Activated naive CD4-positive, alpha-beta T cell treated with anti-CD3 and anti-CD28 coated beads for 36 hours (primary cell): Measurements from ENCODE around the gene CFAP43. TPM values are rescaled to one million over a fixed set of nuclear protein-coding genes. Genes with fewer than 3 reads are reported as not detected.
A peak's percentile ranks its signal among the peaks of the same experiment; 100 is the strongest.
"Not testable (repeated sequence)": the region's sequence is repeated elsewhere in the genome, so short reads cannot be mapped to it uniquely, and the experiment has no call there.

Experiments
- CTCF ChIA-PET: fragments of 350-600 bp; sonication (Branson Sonifier 250); formaldehyde crosslinking; loops from one replicate; lab custom pipeline; 2021; ENCODE audit warnings: antibody characterized with exemption; lab: Charles Lee
- DNase-seq: peaks from one replicate; pipeline ENCODE4 v3.0.0-alpha.2; 2020
- H3K27ac Mint-ChIP-seq: one replicate; pipeline ENCODE4 v1.8.0; 2021; ENCODE audit warnings: mild to moderate bottlenecking, mixed read lengths
- H3K27me3 Mint-ChIP-seq: one replicate; pipeline ENCODE4 v1.8.0; 2021; ENCODE audit warnings: low read depth, mixed read lengths
- H3K36me3 Mint-ChIP-seq: one replicate; pipeline ENCODE4 v1.8.0; 2021; ENCODE audit warnings: low read depth, mixed read lengths
- H3K4me1 Mint-ChIP-seq: one replicate; pipeline ENCODE4 v1.8.0; 2021; ENCODE audit warnings: low read depth, mixed read lengths
- H3K4me3 Mint-ChIP-seq: one replicate; pipeline ENCODE4 v1.8.0; 2021; ENCODE audit warnings: mild to moderate bottlenecking, moderate library complexity, mixed read lengths
- H3K9me3 Mint-ChIP-seq: one replicate; pipeline ENCODE4 v1.8.0; 2021; ENCODE audit warnings: mixed read lengths
- intact Hi-C: fragments of 100-400 bp; cut with micrococcal nuclease; formaldehyde crosslinking; loops from one replicate; pipeline ENCODE4 v1.15.1; 2023
- total RNA-seq, 2 experiments: library from RNA; stranded (reverse); gene quantifications; one replicate each; pipeline ENCODE4 v1.2.3, GENCODE V29; 2021

CFAP43 gene
- total RNA-seq, 2 experiments from 2014 or later = not detected

- Mint-ChIP-seq H3K4me1 (peaks cover 52% of the 10 kb centered on the region), H3K36me3 (peaks cover 33% of the 10 kb centered on the region), H3K9me3 (no peaks in the 10 kb centered on the region)
Measured at GRCh38 chr10:104254493-104255310, 22.5 kb upstream of the CFAP43 start, which contains the start of gene GSTO1. GSTO1 (plus strand) TSS chr10:104254892; CDS start chr10:104254929, 37 bp downstream.

GRCh38 chr10:104253606-104254410, 21.6 kb upstream of the CFAP43 start:
- CTCF ChIA-PET = interaction anchor here (1.0 to 5.0 kb wide), 5 partner anchors 10 to 129 kb away, joined by 4 to 39 read pairs (median 6); no protein-coding TSS in a partner anchor
- Mint-ChIP-seq H3K36me3 (peaks cover 24% of the 10 kb centered on the region), H3K4me1 (peaks cover 43% of the 10 kb centered on the region), H3K27ac (peak overlapping the region; percentile 99), H3K27me3 (peaks cover 4% of the 10 kb centered on the region), H3K4me3 (peak overlapping the region; percentile 99), H3K9me3 (no peaks in the 10 kb centered on the region)
- intact Hi-C loops = loop anchor here (1.0 kb wide), 1 partner anchor 22 kb away; the partner anchor contains the start of gene CFAP43
- no peak for DNase-seq

More at GRCh38 chr10:104254493-104255310, 22.5 kb upstream of the CFAP43 start, which contains the start of gene GSTO1:
- intact Hi-C loops = loop anchor here (1.0 kb wide), 3 partner anchors 9 to 22 kb away; partner anchors contain the start of gene CFAP43
- Mint-ChIP-seq H3K27me3 (peaks cover 4% of the 10 kb centered on the region), H3K27ac (peak within 1 kb of the TSS; percentile 99), H3K4me3 (peak within 1 kb of the TSS; percentile 99)
- CTCF ChIA-PET = interaction anchor here (1.7 to 5.0 kb wide), 6 partner anchors 9 to 354 kb away, joined by 4 to 39 read pairs (median 6); partner anchors contain the start of gene SFR1
- peak; percentile 72 for DNase-seq

DNA sequence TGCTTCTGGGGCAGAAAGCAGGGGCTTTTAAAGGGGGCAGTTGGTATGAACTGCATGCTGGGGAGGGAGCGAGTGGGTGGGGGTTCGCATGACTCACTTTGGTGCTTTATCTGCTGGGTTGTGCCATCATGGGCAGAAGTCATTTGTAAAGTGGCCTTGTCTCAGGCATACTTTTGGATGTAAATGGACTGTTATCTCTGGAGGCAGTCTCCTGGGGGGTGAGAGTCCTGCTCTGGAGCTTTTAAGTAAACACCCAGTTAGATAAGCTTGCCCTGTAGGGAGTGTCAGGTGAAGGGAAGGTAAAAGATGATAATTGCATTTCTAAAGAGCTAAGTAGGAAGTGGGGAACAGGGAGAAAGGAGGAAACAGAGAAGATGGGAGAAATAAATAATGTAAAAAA, 20.9 kb upstream of the CFAP43 start:
- DNase-seq = no peak
- no peak overlapping the region for H3K4me3 Mint-ChIP-seq
- H3K27ac Mint-ChIP-seq = no peak overlapping the region
- CTCF ChIA-PET = interaction anchor here (1.0 to 5.0 kb wide), 2 partner anchors 22 to 129 kb away, joined by 4 to 39 read pairs; no protein-coding TSS in a partner anchor
- H3K9me3 Mint-ChIP-seq = no peaks in the 10 kb centered on the region
- H3K4me1 Mint-ChIP-seq = peaks cover 36% of the 10 kb centered on the region
- intact Hi-C loops = no loop called here
- H3K27me3 Mint-ChIP-seq = peaks cover 6% of the 10 kb centered on the region
- peaks cover 18% of the 10 kb centered on the region for H3K36me3 Mint-ChIP-seq

GRCh38 chr10:104252368-104252767, 20.2 kb upstream of the CFAP43 start:
- DNase-seq = no peak
- CTCF ChIA-PET = no interaction called here
- intact Hi-C loops = no loop called here
- Mint-ChIP-seq H3K27ac (no peak overlapping the region), H3K4me3 (no peak overlapping the region), H3K9me3 (no peaks in the 10 kb centered on the region), H3K27me3 (peaks cover 6% of the 10 kb centered on the region), H3K4me1 (peaks cover 35% of the 10 kb centered on the region), H3K36me3 (peaks cover 15% of the 10 kb centered on the region)

- CTCF ChIA-PET = interaction anchor here (1.0 to 1.4 kb wide), 2 partner anchors 23 to 100 kb away, joined by 3 read pairs; no protein-coding TSS in a partner anchor
- DNase-seq = no peak
- Mint-ChIP-seq H3K9me3 (no peaks in the 10 kb centered on the region), H3K27me3 (peaks cover 6% of the 10 kb centered on the region), H3K4me3 (no peak overlapping the region), H3K4me1 (peaks cover 36% of the 10 kb centered on the region), H3K36me3 (peaks cover 10% of the 10 kb centered on the region), H3K27ac (no peak overlapping the region)
- intact Hi-C loops = no loop called here
Measured at GRCh38 chr10:104251443-104251842, 19.3 kb upstream of the CFAP43 start.

DNA sequence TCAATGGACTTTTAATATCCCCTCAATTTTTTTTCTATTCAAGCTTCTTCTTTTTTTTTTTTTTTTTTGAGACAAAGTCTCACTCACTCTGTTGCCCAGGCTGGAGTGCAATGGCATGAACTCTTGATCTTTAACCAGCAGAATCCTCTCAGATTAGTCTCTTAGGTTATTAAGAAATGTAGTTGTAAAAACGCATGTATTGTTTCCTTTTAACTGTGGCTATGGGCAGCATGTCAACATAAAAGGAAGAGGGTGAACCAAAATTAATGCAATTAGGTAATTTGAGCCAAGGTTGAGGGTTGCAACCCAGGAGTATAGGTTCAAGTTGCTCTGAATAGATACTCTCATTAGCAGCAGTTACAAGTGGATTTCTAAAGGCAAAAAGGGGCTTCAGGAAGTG, 18.2 kb upstream of the CFAP43 start:
- no peak overlapping the region for H3K27ac Mint-ChIP-seq
- no peaks in the 10 kb centered on the region for H3K9me3 Mint-ChIP-seq
- peaks cover 29% of the 10 kb centered on the region for H3K4me1 Mint-ChIP-seq
- peaks cover 6% of the 10 kb centered on the region for H3K27me3 Mint-ChIP-seq
- DNase-seq = no peak
- H3K4me3 Mint-ChIP-seq = no peak overlapping the region
- CTCF ChIA-PET = interaction anchor here (0.6 to 1.4 kb wide), 4 partner anchors 13 to 101 kb away, joined by 3 to 4 read pairs (median 3); no protein-coding TSS in a partner anchor
- H3K36me3 Mint-ChIP-seq = peaks cover 2% of the 10 kb centered on the region
- intact Hi-C loops = no loop called here

- CTCF ChIA-PET = interaction anchor here (0.6 to 1.0 kb wide), 2 partner anchors 25 to 27 kb away, joined by 3 read pairs; no protein-coding TSS in a partner anchor
- H3K27me3 Mint-ChIP-seq, H3K27ac Mint-ChIP-seq, H3K4me3 Mint-ChIP-seq, H3K36me3 Mint-ChIP-seq, intact Hi-C loops, DNase-seq, H3K9me3 Mint-ChIP-seq: not testable (repeated sequence)
- H3K4me1 Mint-ChIP-seq = peaks cover 22% of the 10 kb centered on the region
Measured at GRCh38 chr10:104248931-104249330, 16.8 kb upstream of the CFAP43 start.

DNA sequence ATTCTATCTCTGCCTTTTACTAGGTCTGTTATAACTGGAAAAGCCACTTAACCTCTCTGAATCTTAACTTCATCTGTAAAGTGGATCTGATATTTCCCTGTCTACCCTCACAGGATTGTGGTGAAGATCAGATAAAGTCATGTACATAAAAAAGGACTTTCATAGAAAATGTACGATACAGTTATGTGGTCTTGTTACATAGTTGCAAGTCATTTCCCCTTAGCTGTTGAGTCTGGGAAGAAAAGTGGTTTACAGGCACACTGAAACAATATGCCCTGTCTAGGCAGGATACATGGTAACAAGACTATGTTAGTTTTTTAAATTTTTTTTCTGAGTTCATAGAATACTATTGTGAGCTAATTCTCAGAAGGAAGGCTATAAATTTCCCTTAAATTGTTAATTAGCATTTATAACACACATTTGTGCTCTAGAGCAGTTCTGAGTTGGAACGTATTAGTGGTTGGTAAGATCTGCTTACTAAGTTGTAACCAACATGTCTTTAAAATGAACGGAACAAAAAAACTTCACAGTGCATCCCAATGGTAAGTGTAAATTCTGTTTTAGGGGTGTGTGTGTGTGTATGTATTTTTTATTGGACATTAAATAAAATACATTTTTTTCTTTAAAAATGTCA, 15.5 kb upstream of the CFAP43 start:
- intact Hi-C loops = no loop called here
- no peak for DNase-seq
- H3K27ac Mint-ChIP-seq = peak overlapping the region; percentile 4

DNA sequence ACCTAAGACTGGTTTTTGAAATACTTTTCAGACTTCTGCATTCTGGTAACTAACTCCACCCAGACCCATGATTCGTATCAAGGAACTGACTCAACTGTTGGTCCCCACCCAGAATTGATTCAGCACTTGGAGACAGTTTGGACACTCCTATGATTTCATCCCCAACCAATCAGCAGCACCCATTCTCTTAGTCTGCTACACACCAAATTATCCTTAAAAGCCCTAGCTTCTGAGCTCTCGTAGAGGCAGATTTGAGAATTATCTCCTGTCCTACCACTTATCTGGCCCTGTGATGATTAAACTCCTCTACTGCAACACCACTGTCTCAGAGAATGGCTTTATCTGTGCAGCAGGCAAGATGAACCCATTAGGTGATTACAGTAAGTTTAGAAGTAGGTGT, 14.8 kb upstream of the CFAP43 start:
- H3K4me3 Mint-ChIP-seq = no peak overlapping the region

More for the DNA sequence above, 15.5 kb upstream of the CFAP43 start:
- peaks cover 11% of the 10 kb centered on the region for H3K4me1 Mint-ChIP-seq
- H3K27me3 Mint-ChIP-seq = peaks cover 6% of the 10 kb centered on the region
- CTCF ChIA-PET = interaction anchor here (1.0 to 1.3 kb wide), 2 partner anchors 26 to 27 kb away, joined by 3 to 5 read pairs; no protein-coding TSS in a partner anchor
- H3K9me3 Mint-ChIP-seq = no peaks in the 10 kb centered on the region
- no peak overlapping the region for H3K4me3 Mint-ChIP-seq
- H3K36me3 Mint-ChIP-seq = no peaks in the 10 kb centered on the region

DNA sequence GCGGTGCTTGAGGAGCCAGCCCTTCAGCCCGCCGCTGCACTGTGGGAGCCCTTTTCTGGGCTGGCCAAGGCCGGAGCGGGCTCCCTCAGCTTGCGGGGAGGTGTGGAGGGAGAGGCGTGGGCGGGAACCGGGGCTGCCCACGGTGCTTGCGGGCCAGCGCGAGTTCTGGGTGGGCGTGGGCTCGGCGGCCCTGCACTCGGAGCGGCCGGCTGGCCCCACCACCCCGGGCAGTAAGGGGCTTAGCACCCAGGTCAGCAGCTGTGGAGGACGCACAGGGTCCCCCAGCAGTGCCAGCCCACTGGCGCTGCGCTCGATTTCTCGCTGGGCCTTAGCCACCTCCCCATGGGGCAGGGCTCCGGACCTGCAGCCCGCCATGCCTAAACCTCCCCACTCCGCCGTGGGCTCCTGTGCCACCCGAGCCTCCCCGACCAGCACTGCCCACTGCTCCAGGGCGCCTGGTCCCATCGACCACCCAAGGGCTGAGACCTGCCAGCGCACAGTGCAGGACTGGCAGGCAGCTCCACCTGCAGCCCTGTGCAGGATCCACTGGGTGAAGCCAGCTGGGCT, 13.0 kb upstream of the CFAP43 start:
- Mint-ChIP-seq H3K4me3 (no peak overlapping the region), H3K27ac (no peak overlapping the region), H3K36me3 (no peaks in the 10 kb centered on the region), H3K9me3 (no peaks in the 10 kb centered on the region), H3K4me1 (peaks cover 11% of the 10 kb centered on the region), H3K27me3 (peaks cover 6% of the 10 kb centered on the region)
- DNase-seq = no peak
- CTCF ChIA-PET = no interaction called here
- intact Hi-C loops = no loop called here

More for the DNA sequence above, 14.8 kb upstream of the CFAP43 start:
- Mint-ChIP-seq H3K27me3 (peaks cover 6% of the 10 kb centered on the region), H3K27ac (no peak overlapping the region), H3K36me3 (no peaks in the 10 kb centered on the region), H3K4me1 (peaks cover 11% of the 10 kb centered on the region), H3K9me3 (no peaks in the 10 kb centered on the region)
- CTCF ChIA-PET = interaction anchor here (1.3 kb wide), 1 partner anchor 28 kb away, joined by 3 read pairs; no protein-coding TSS in a partner anchor
- intact Hi-C loops = no loop called here
- peak; percentile 34 for DNase-seq

GRCh38 chr10:104243512-104243911, 11.3 kb upstream of the CFAP43 start:
- no peak for DNase-seq
- no peaks in the 10 kb centered on the region for H3K36me3 Mint-ChIP-seq
- no peak overlapping the region for H3K4me3 Mint-ChIP-seq
- peaks cover 11% of the 10 kb centered on the region for H3K4me1 Mint-ChIP-seq
- H3K9me3 Mint-ChIP-seq = no peaks in the 10 kb centered on the region
- peaks cover 7% of the 10 kb centered on the region for H3K27me3 Mint-ChIP-seq
- H3K27ac Mint-ChIP-seq = no peak overlapping the region
- intact Hi-C loops = no loop called here
- CTCF ChIA-PET = interaction anchor here (0.7 kb wide), 1 partner anchor 346 kb away, joined by 8 read pairs; no protein-coding TSS in a partner anchor
